HepG2 (cell line): ENCODE data around the gene DCTN2. TPM values are rescaled to one million over a fixed set of nuclear protein-coding genes. Genes with fewer than 3 reads are reported as not detected.

Experiments
- ARNT ChIP-seq: fragments of 450-650 bp; IDR thresholded peaks from 2 replicates; pipeline ENCODE4 v1.6.1; 2017
- BORCS8-MEF2B ChIP-seq: sonication (generic); formaldehyde crosslinking; IDR thresholded peaks from 2 replicates; pipeline ENCODE4 v1.8.0; 2022; ENCODE audit warnings: mild to moderate bottlenecking, missing genetic modification reagents
- BRF2 ChIP-seq: sonication (generic); formaldehyde crosslinking; IDR thresholded peaks from 2 replicates; pipeline ENCODE4 v1.8.1; 2022; ENCODE audit warnings: mild to moderate bottlenecking, missing genetic modification reagents
- NFE2L2 ChIP-seq: fragments of 150-350 bp; IDR thresholded peaks from 2 replicates; pipeline ENCODE4 v1.6.1; 2014; ENCODE audit warnings: low read length
- NRL ChIP-seq: sonication (generic); formaldehyde crosslinking; IDR thresholded peaks from 2 replicates; pipeline ENCODE4 v1.5.0; 2020; ENCODE audit warnings: missing genetic modification reagents, mild to moderate bottlenecking, moderate library complexity, borderline replicate concordance
- RFX5 ChIP-seq: IDR thresholded peaks from 2 replicates; pipeline ENCODE4 v1.6.1; 2011; ENCODE audit warnings: low read depth, low read length, improper control_type of control experiment
- SRF ChIP-seq: IDR thresholded peaks from 2 replicates; pipeline ENCODE4 v1.6.1; 2011; ENCODE audit warnings: mild to moderate bottlenecking, low read depth, low read length, moderate library complexity
- STAT5B ChIP-seq: sonication (generic); formaldehyde crosslinking; IDR thresholded peaks from 2 replicates; pipeline ENCODE4 v1.4.0; 2020; ENCODE audit warnings: missing genetic modification reagents
- TARDBP ChIP-seq: sonication (generic); formaldehyde crosslinking; IDR thresholded peaks from 2 replicates; pipeline ENCODE4 v1.8.0; 2022; ENCODE audit warnings: mild to moderate bottlenecking, missing genetic modification reagents
- TEAD3 ChIP-seq: optimal IDR thresholded peaks from 2 replicates; pipeline ENCODE3; 2016; ENCODE audit warnings: borderline replicate concordance
- THAP9 ChIP-seq: sonication (generic); formaldehyde crosslinking; IDR thresholded peaks from 2 replicates; pipeline ENCODE4; 2020; ENCODE audit warnings: missing genetic modification reagents, mild to moderate bottlenecking, borderline replicate concordance
- THYN1 ChIP-seq: sonication (generic); formaldehyde crosslinking; IDR thresholded peaks from 2 replicates; pipeline ENCODE4 v1.8.1; 2023; ENCODE audit warnings: low read depth, mild to moderate bottlenecking, moderate library complexity, missing genetic modification reagents, borderline replicate concordance
- YEATS2 ChIP-seq: sonication (generic); formaldehyde crosslinking; IDR thresholded peaks from 2 replicates; pipeline ENCODE4 v1.4.0; 2020; ENCODE audit warnings: missing genetic modification reagents, borderline replicate concordance
- ZBTB37 ChIP-seq: sonication (generic); formaldehyde crosslinking; IDR thresholded peaks from 2 replicates; pipeline ENCODE4 v1.4.0; 2020; ENCODE audit warnings: mild to moderate bottlenecking, missing genetic modification reagents
- ZFAT ChIP-seq: sonication (generic); formaldehyde crosslinking; conservative IDR thresholded peaks from 2 replicates; pipeline ENCODE4 v1.8.1; 2023; ENCODE audit warnings: missing genetic modification reagents, inconsistent platforms
- ZNF3 ChIP-seq: IDR thresholded peaks from 2 replicates; pipeline ENCODE4 v1.7.0; 2017; ENCODE audit warnings: inconsistent platforms
- ZNF333 ChIP-seq: sonication (generic); formaldehyde crosslinking; IDR thresholded peaks from 2 replicates; pipeline ENCODE4 v1.4.0; 2020; ENCODE audit warnings: mild to moderate bottlenecking, missing genetic modification reagents, borderline replicate concordance
- ZNF383 ChIP-seq: sonication (generic); formaldehyde crosslinking; IDR thresholded peaks from 2 replicates; pipeline ENCODE4 v1.4.0; 2020; ENCODE audit warnings: missing genetic modification reagents, mild to moderate bottlenecking, borderline replicate concordance
- ZNF484 ChIP-seq: sonication (generic); formaldehyde crosslinking; IDR thresholded peaks from 2 replicates; pipeline ENCODE4 v1.5.1; 2020; ENCODE audit warnings: mild to moderate bottlenecking, low read depth, missing genetic modification reagents, borderline replicate concordance
- ZNF512 ChIP-seq: sonication (generic); formaldehyde crosslinking; IDR thresholded peaks from 2 replicates; pipeline ENCODE4 v1.4.0; 2020; ENCODE audit warnings: mild to moderate bottlenecking, missing genetic modification reagents
- ZNF567 ChIP-seq: sonication (generic); formaldehyde crosslinking; IDR thresholded peaks from 2 replicates; pipeline ENCODE4 v1.8.1; 2023; ENCODE audit warnings: mild to moderate bottlenecking, missing genetic modification reagents, borderline replicate concordance
- ZNF616 ChIP-seq: sonication (generic); formaldehyde crosslinking; IDR thresholded peaks from 2 replicates; pipeline ENCODE4 v1.5.0; 2020; ENCODE audit warnings: low read depth, mild to moderate bottlenecking, missing genetic modification reagents
- polyA plus RNA-seq, 8 experiments: library from polyadenylated mRNA; depleted of rRNA in 3 of 8; stranded (reverse) in 7 of 8; unstranded in 1 of 8; fragments of >200 nt; fragmentation: Illumina TruSeq in 4 of 8; extraction: Trizol in 4 of 8; gene quantifications; 2 replicates each; pipeline versions ENCODE4 v1.2.1 to v1.2.3, GENCODE V29; 2011 to 2016; ENCODE audit warnings: low read depth in 4 of 8, missing spikeins in 1 of 8, mixed read lengths in 1 of 8; ENCODE audit not compliant: insufficient read depth in 1 of 8
- total RNA-seq, 5 experiments: library from RNA; depleted of rRNA; stranded (reverse); fragments of >200 nt; fragmentation: Illumina TruSeq; extraction: Trizol; gene quantifications; 2 replicates each; pipeline ENCODE4 v1.2.3, GENCODE V29; 2016; ENCODE audit warnings: low read depth in 1 of 5

DCTN2 gene
- total and polyA plus RNA-seq, 2 of the 13 experiments (the other 11 are each of a cell fraction or from before 2014, with no cell fraction given), result 72.0 to 77.4 TPM

- no peak for TF ChIP-seq ZNF484 (CRISPR knock-in tag)
- no peak for TF ChIP-seq THAP9 (CRISPR knock-in tag)
- no peak for TF ChIP-seq ZNF567 (CRISPR knock-in tag)
- TF ChIP-seq BORCS8-MEF2B (CRISPR knock-in tag), result no peak
- no peak for TF ChIP-seq RFX5
- no peak for TF ChIP-seq ZNF512 (CRISPR knock-in tag)
- no peak for TF ChIP-seq STAT5B
- no peak for TF ChIP-seq NRL (CRISPR knock-in tag)
- TF ChIP-seq SRF, result no peak
- no peak for TF ChIP-seq THYN1
- no peak for TF ChIP-seq ZBTB37 (CRISPR knock-in tag)
- TF ChIP-seq NFE2L2, result no peak
- TF ChIP-seq BRF2 (CRISPR knock-in tag), result no peak
- peak; percentile 42 for TF ChIP-seq TEAD3 (CRISPR knock-in tag)
- TF ChIP-seq ZFAT, result no peak
- TF ChIP-seq ZNF616 (CRISPR knock-in tag), result no peak; the same call in 1 of the 2 replicates
- TF ChIP-seq ARNT, result no peak
- no peak for TF ChIP-seq TARDBP (CRISPR knock-in tag)
- no peak for TF ChIP-seq ZNF333
- no peak for TF ChIP-seq ZNF383 (CRISPR knock-in tag)
- TF ChIP-seq YEATS2 (CRISPR knock-in tag), result no peak
- no peak for TF ChIP-seq ZNF3 (CRISPR knock-in tag)
Measured at GRCh38 chr12:57549909-57550640, 3.1 kb upstream of the DCTN2 start, which contains the start of gene KIF5A (continued).
